GM12878 (cell line): Measurements from ENCODE around the gene IGLL1. TPM values are rescaled to one million over a fixed set of nuclear protein-coding genes. Genes with fewer than 3 reads are reported as not detected.

ENCODE experiments used
- ATAC-seq: fragments of 200-7000 bp; cut with Tn5 transposase; 3 replicates; pipeline ENCODE4 v1.9.1; 2020; ENCODE audit warnings: mild to moderate bottlenecking, moderate library complexity
- BruUV-seq: library from RNA; stranded (reverse); fragments of 400-500 nt; replicated peaks from 2 replicates; lab custom pipeline; 2021; lab: Mats Ljungman, UMichigan
- CTCF ChIA-PET: fragments of 300-600 bp; sonication (Branson Sonifier 250); formaldehyde crosslinking; extraction: SDS; loops from one replicate; lab custom pipeline; 2021; ENCODE audit warnings: inconsistent platforms; lab: Yijun Ruan, JAX
- POLR2A ChIA-PET: fragments of 350-600 bp; formaldehyde crosslinking; extraction: SDS; loops from one replicate; lab custom pipeline; 2021; ENCODE audit warnings: inconsistent platforms; lab: Charles Lee
- RAD21 ChIA-PET: fragments of 300-600 bp; sonication (Branson Sonifier 250); formaldehyde crosslinking; loops from one replicate; lab custom pipeline; 2023; ENCODE audit warnings: antibody characterized with exemption; ENCODE audit not compliant: unreplicated experiment; lab: Charles Lee
- SMC1A ChIA-PET: fragments of 300-600 bp; sonication (Branson Sonifier 250); formaldehyde crosslinking; loops from one replicate; lab custom pipeline; 2023; ENCODE audit not compliant: unreplicated experiment, uncharacterized antibody; lab: Charles Lee
- DNase-seq: peaks from one replicate; pipeline ENCODE4 v3.0.0-alpha.2; 2011; ENCODE audit warnings: low read depth, low spot score
- FAIRE-seq: peaks from 3 replicates; lab custom pipeline; 2011; peaks lifted over from hg19 to GRCh38; lab: Jason Lieb, UNC
- H2AFZ ChIP-seq: 2 replicates; pipeline ENCODE4 v1.6.0; 2011; ENCODE audit warnings: low read depth, low read length, control low read depth; ENCODE audit not compliant: control insufficient read depth
- H3K27ac ChIP-seq: 2 replicates; pipeline ENCODE4 v1.5.1; 2011; ENCODE audit warnings: control low read depth; ENCODE audit not compliant: control insufficient read depth, insufficient read depth
- H3K27me3 ChIP-seq, 2 experiments: replicated peaks in 1 of 2; 2 replicates each; pipeline versions ENCODE4 v1.6.0 to v1.6.1; 2011; ENCODE audit warnings: low read length in 1 of 2; ENCODE audit not compliant: control insufficient read depth in 2 of 2, insufficient read depth in 2 of 2
- H3K36me3 ChIP-seq, 2 experiments: 2 replicates each; pipeline ENCODE4 v1.5.1; 2011; ENCODE audit warnings: low read length in 1 of 2; ENCODE audit not compliant: control insufficient read depth in 2 of 2, insufficient read depth in 2 of 2
- H3K4me1 ChIP-seq: 2 replicates; pipeline ENCODE4 v1.6.1; 2011; ENCODE audit warnings: mild to moderate bottlenecking, low read length, moderate library complexity, mixed read lengths; ENCODE audit not compliant: control insufficient read depth, insufficient read depth
- H3K4me2 ChIP-seq: 2 replicates; pipeline ENCODE4 v1.6.0; 2011; ENCODE audit warnings: control low read depth; ENCODE audit not compliant: control insufficient read depth, insufficient read depth
- H3K4me3 ChIP-seq: fragments of 200-600 bp; sonication (generic); 2 replicates; pipeline ENCODE4 v1.5.1; 2016
- H3K79me2 ChIP-seq: 2 replicates; pipeline ENCODE4 v1.6.0; 2011; ENCODE audit warnings: low read length; ENCODE audit not compliant: control insufficient read depth, insufficient read depth
- H3K9ac ChIP-seq: 2 replicates; pipeline ENCODE4 v1.8.0; 2011; ENCODE audit warnings: low read length, control low read depth, mixed read lengths; ENCODE audit not compliant: control insufficient read depth, insufficient read depth
- H3K9me3 ChIP-seq: replicated peaks from 3 replicates; pipeline ENCODE4 v1.5.1; 2011; ENCODE audit warnings: mild to moderate bottlenecking, low read length; ENCODE audit not compliant: control insufficient read depth, insufficient read depth
- H4K20me1 ChIP-seq: 2 replicates; pipeline ENCODE4 v1.6.0; 2011; ENCODE audit not compliant: control insufficient read depth, insufficient read depth
- FOS ChIP-seq: IDR thresholded peaks from 3 replicates; pipeline ENCODE4 v1.6.1; 2011; ENCODE audit warnings: borderline replicate concordance; ENCODE audit not compliant: insufficient read length; ENCODE audit errors: extremely low read depth
- NRF1 ChIP-seq: conservative IDR thresholded peaks from 2 replicates; pipeline ENCODE4 v1.6.1; 2011; ENCODE audit warnings: mild to moderate bottlenecking, low read depth, low read length, improper control_type of control experiment
- RAD21 ChIP-seq: IDR thresholded peaks from 2 replicates; pipeline ENCODE4 v1.6.1; 2011; ENCODE audit warnings: mild to moderate bottlenecking, low read depth, low read length, moderate library complexity; ENCODE audit not compliant: insufficient read depth
- RUNX3 ChIP-seq: IDR thresholded peaks from 2 replicates; pipeline ENCODE4 v1.6.1; 2012; ENCODE audit warnings: low read length, inconsistent platforms
- SMC3 ChIP-seq: IDR thresholded peaks from 2 replicates; pipeline ENCODE4 v1.6.1; 2011; ENCODE audit warnings: low read length, improper control_type of control experiment, borderline replicate concordance
- WGBS: methylation state at CpG from one replicate; pipeline ENCODE4 v1.1.6; 2016; ENCODE audit warnings: low lambda C conversion rate; ENCODE audit not compliant: insufficient replicate concordance, insufficient coverage; ENCODE audit errors: missing lambda C conversion rate; 5-methylcytosine and 5-hydroxymethylcytosine counted together
- in situ Hi-C: fragments of 300-500 bp; cut with MboI; formaldehyde crosslinking; loops from 9 replicates; pipeline ENCODE4 v1.14.3; 2018; ENCODE audit warnings: mixed read lengths
- intact Hi-C: fragments of 100-400 bp; cut with micrococcal nuclease; formaldehyde crosslinking; loops from one replicate; pipeline ENCODE4 v1.14.2; 2022; ENCODE audit not compliant: unreplicated experiment
- polyA plus RNA-seq, 11 experiments: library from polyadenylated mRNA; depleted of rRNA in 4 of 11; unstranded in 6 of 11; stranded (reverse) in 5 of 11; fragments of >200 nt; fragmentation: Nextera tagmentation in 4 of 11; fragmentation: Illumina TruSeq in 1 of 11; extraction: Ambion mirVana in 4 of 11; extraction: Trizol in 1 of 11; gene quantifications; 1 replicate in 1 of 11; 2 replicates in 10 of 11; pipeline versions ENCODE4 v1.2.1 to v1.2.3, GENCODE V29; 2011 to 2016; ENCODE audit warnings: inconsistent platforms in 2 of 11, missing spikeins in 2 of 11, low read depth in 1 of 11
- total RNA-seq, 4 experiments: library from RNA; depleted of rRNA in 3 of 4; stranded (reverse); fragments of >200 nt in 3 of 4; fragmentation: Illumina TruSeq in 1 of 4; extraction: Trizol in 1 of 4; gene quantifications; 2 replicates each; pipeline versions ENCODE4 v1.2.1 to v1.2.3, GENCODE V29; 2013 to 2021
- TF ChIP-seq, protein P1 (sequence below), 3 experiments: IDR thresholded peaks in 2 of 3; conservative IDR thresholded peaks in 1 of 3; 2 replicates each; pipeline ENCODE4 v1.5.1; 2011; ENCODE audit warnings: low read depth in 3 of 3, low read length in 3 of 3, mild to moderate bottlenecking in 3 of 3, control low read depth in 2 of 3, moderate library complexity in 2 of 3, inconsistent platforms in 1 of 3, mixed read lengths in 1 of 3; ENCODE audit not compliant: control insufficient read depth in 2 of 3, insufficient read depth in 1 of 3; ENCODE audit errors: extremely low read depth in 1 of 3
- TF ChIP-seq, protein P2 (sequence below): fragments of 450-650 bp; IDR thresholded peaks from 2 replicates; pipeline ENCODE4 v1.6.1; 2014; ENCODE audit warnings: mild to moderate bottlenecking

IGLL1 gene
- total and polyA plus RNA-seq, 10 of the 15 experiments (the other 5 are each of a cell fraction or from before 2014, with no cell fraction given): not detected

GRCh38 chr22:23591201-23591791 is 11.2 kb upstream of the IGLL1 start:
- no TSS peak for BruUV-seq

More at GRCh38 chr22:23591201-23591791, 11.2 kb upstream of the IGLL1 start:
- POLR2A ChIA-PET: interaction anchor here (0.5 kb wide), 1 partner anchor 168 kb away, joined by 3 read pairs; no protein-coding TSS in a partner anchor
- SMC1A ChIA-PET: interaction anchor here (1.0 kb wide), 1 partner anchor 9 kb away, joined by 3 read pairs; no protein-coding TSS in a partner anchor
- Histone ChIP-seq H3K4me2 (no peak overlapping the region), H3K4me3 (no peak overlapping the region), H3K27ac (no peak overlapping the region), H3K36me3 (no peaks in the 10 kb centered on the region), H3K27me3 (no peaks in the 10 kb centered on the region; a peak in 1 of 4 replicates), H3K79me2 (no peaks in the 10 kb centered on the region), H3K9me3 (no peaks in the 10 kb centered on the region; the same call in 2 of the 3 replicates), H4K20me1 (no peaks in the 10 kb centered on the region), H2AFZ (no peak overlapping the region), H3K9ac (no peak overlapping the region), H3K4me1 (no peaks in the 10 kb centered on the region)
- in situ Hi-C loops (loop anchor here (10.0 kb wide), 1 partner anchor 1844 kb away; no protein-coding TSS in a partner anchor), intact Hi-C loops (loop anchor here (1.0 kb wide), 1 partner anchor 50 kb away; no protein-coding TSS in a partner anchor)
- DNase-seq (no peak), FAIRE-seq (peak; percentile 70), ATAC-seq (peak; percentile 92)
- TF ChIP-seq NRF1: no peak
- TF ChIP-seq RUNX3: no peak
- TF ChIP-seq, protein P1, sequence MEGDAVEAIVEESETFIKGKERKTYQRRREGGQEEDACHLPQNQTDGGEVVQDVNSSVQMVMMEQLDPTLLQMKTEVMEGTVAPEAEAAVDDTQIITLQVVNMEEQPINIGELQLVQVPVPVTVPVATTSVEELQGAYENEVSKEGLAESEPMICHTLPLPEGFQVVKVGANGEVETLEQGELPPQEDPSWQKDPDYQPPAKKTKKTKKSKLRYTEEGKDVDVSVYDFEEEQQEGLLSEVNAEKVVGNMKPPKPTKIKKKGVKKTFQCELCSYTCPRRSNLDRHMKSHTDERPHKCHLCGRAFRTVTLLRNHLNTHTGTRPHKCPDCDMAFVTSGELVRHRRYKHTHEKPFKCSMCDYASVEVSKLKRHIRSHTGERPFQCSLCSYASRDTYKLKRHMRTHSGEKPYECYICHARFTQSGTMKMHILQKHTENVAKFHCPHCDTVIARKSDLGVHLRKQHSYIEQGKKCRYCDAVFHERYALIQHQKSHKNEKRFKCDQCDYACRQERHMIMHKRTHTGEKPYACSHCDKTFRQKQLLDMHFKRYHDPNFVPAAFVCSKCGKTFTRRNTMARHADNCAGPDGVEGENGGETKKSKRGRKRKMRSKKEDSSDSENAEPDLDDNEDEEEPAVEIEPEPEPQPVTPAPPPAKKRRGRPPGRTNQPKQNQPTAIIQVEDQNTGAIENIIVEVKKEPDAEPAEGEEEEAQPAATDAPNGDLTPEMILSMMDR (IDR thresholded peaks at IDR 0.05 in 2 of 3, conservative IDR thresholded peaks at IDR 0.05 in 1 of 3; ENCODE audit: control insufficient read depth in 2 of 3, extremely low read depth in 1 of 3, insufficient read depth in 1 of 3, low read depth in 3 of 3, low read length in 3 of 3): peak; percentile 75 to 92 (median 92)
- TF ChIP-seq SMC3: peak; percentile 51; the same call in 1 of the 2 replicates
- no peak for TF ChIP-seq FOS
- peak; percentile 77 for TF ChIP-seq RAD21
- TF ChIP-seq, protein P2, sequence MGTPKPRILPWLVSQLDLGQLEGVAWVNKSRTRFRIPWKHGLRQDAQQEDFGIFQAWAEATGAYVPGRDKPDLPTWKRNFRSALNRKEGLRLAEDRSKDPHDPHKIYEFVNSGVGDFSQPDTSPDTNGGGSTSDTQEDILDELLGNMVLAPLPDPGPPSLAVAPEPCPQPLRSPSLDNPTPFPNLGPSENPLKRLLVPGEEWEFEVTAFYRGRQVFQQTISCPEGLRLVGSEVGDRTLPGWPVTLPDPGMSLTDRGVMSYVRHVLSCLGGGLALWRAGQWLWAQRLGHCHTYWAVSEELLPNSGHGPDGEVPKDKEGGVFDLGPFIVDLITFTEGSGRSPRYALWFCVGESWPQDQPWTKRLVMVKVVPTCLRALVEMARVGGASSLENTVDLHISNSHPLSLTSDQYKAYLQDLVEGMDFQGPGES: no peak
- CTCF ChIA-PET: interaction anchor here (0.6 to 3.3 kb wide), 11 partner anchors 13 to 267 kb away, joined by 3 to 14 read pairs (median 3); no protein-coding TSS in a partner anchor
- RAD21 ChIA-PET: interaction anchor here (1.2 kb wide), 1 partner anchor 180 kb away, joined by 4 read pairs; no protein-coding TSS in a partner anchor
- WGBS: 18% methylated on average over 11 of the region's 11 CpGs
